Measurements from ENCODE around the gene ZNRD2.
A peak's percentile ranks its signal among the peaks of the same experiment; 100 is the strongest.

Gene ZNRD2

GRCh38 chr11:65541093-65541982, 28.9 kb upstream of the ZNRD2 start:
- no peak overlapping the region; the same call in none of the 2 replicates for H3K4me3 ChIP-seq (ENCODE audit: low read depth, low read length)
- TF ChIP-seq ZBTB48 (tag by site-specific recombination; IDR thresholded peaks at IDR 0.05) (0 out of 2 replicates have a peak, but pooled peaks have one; percentile 5), HOXD13 (CRISPR knock-in tag; IDR thresholded peaks at IDR 0.05; ENCODE audit: borderline replicate concordance) (0 out of 2 replicates have a peak, but pooled peaks have one; percentile 7), CTCF (tag by site-specific recombination; IDR thresholded peaks at IDR 0.05) (peak; percentile 1; the same call in 1 of the 2 replicates), ZNF561 (tag by site-specific recombination; IDR thresholded peaks at IDR 0.05; ENCODE audit: borderline replicate concordance) (no peak), ZFP37 (tag by site-specific recombination; IDR thresholded peaks at IDR 0.05) (no peak), PRDM10 (tag by site-specific recombination; IDR thresholded peaks at IDR 0.05) (peak; percentile 94), ZNF76 (tag by site-specific recombination; IDR thresholded peaks at IDR 0.05; ENCODE audit: borderline replicate concordance, low read depth) (0 out of 2 replicates have a peak, but pooled peaks have one; percentile 1), ZNF658 (tag by site-specific recombination; IDR thresholded peaks at IDR 0.05) (no peak), ZNF600 (tag by site-specific recombination; IDR thresholded peaks at IDR 0.05) (no peak)
- ChIA-PET CTCF (interaction anchor here (0.6 to 4.5 kb wide), 25 partner anchors 11 to 695 kb away, joined by 3 to 133 read pairs (median 4); partner anchors contain the start of genes FAM89B, PCNX3, SCYL1 and ZNRD2), POLR2A (interaction anchor here (0.5 to 2.6 kb wide), 17 partner anchors 8 to 508 kb away, joined by 3 to 39 read pairs (median 8); partner anchors contain the start of genes FAM89B, MALAT1, MAP3K11 and NEAT1)
- H3K4me1 ChIP-seq (ENCODE audit: control insufficient read depth, insufficient read depth, low read length) = peaks cover 3% of the 10 kb centered on the region; the same call in 1 of the 2 replicates
- H3K36me3 ChIP-seq (ENCODE audit: control insufficient read depth in 2 of 2, insufficient read depth in 1 of 2, low read length in 2 of 2) = peaks cover 0 to 82% of the 10 kb centered on the region in 2 experiments; a peak in 2 of 3 replicates
- H3K27ac ChIP-seq (ENCODE audit: extremely low read depth, low read depth, low read length) = peak overlapping the region; percentile 69; the same call in 1 of the 2 replicates
- H3K9me3 ChIP-seq (ENCODE audit: control insufficient read depth, insufficient read depth, low read depth, low read length) = no peaks in the 10 kb centered on the region

GRCh38 chr11:65542738-65543390, 27.4 kb upstream of the ZNRD2 start:
- no peak for TF ChIP-seq ZNF202 (tag by site-specific recombination; IDR thresholded peaks at IDR 0.05; ENCODE audit: borderline replicate concordance)
- peak; percentile 100 for TF ChIP-seq ZNF366 (tag by site-specific recombination; conservative IDR thresholded peaks at IDR 0.05)
- TF ChIP-seq ZBTB17 (tag by site-specific recombination; IDR thresholded peaks at IDR 0.05) = peak; percentile 92
- Histone ChIP-seq H3K27ac (ENCODE audit: extremely low read depth, low read depth, low read length) (no peak overlapping the region), H3K9me3 (ENCODE audit: control insufficient read depth, insufficient read depth, low read depth, low read length) (no peaks in the 10 kb centered on the region), H3K4me1 (ENCODE audit: control insufficient read depth, insufficient read depth, low read length) (peaks cover 3% of the 10 kb centered on the region; the same call in 1 of the 2 replicates), H3K36me3 (ENCODE audit: control insufficient read depth in 2 of 2, insufficient read depth in 1 of 2, low read length in 2 of 2) (peaks cover 0 to 79% of the 10 kb centered on the region in 2 experiments; a peak in 2 of 3 replicates), H3K4me3 (ENCODE audit: low read depth, low read length) (no peak overlapping the region)
- POLR2A ChIA-PET = interaction anchor here (0.7 to 1.4 kb wide), 2 partner anchors 65 to 71 kb away, joined by 3 to 5 read pairs; partner anchors contain the start of gene MAP3K11
- CTCF ChIA-PET = interaction anchor here (0.7 to 4.5 kb wide), 9 partner anchors 9 to 50 kb away, joined by 3 to 133 read pairs (median 21); partner anchors contain the start of genes FAM89B and ZNRD2
